ENCODE data around the gene CHKB.
"Not testable (repeated sequence)": the region's sequence is repeated elsewhere in the genome, so short reads cannot be mapped to it uniquely, and the experiment has no call there.

Gene CHKB

DNA sequence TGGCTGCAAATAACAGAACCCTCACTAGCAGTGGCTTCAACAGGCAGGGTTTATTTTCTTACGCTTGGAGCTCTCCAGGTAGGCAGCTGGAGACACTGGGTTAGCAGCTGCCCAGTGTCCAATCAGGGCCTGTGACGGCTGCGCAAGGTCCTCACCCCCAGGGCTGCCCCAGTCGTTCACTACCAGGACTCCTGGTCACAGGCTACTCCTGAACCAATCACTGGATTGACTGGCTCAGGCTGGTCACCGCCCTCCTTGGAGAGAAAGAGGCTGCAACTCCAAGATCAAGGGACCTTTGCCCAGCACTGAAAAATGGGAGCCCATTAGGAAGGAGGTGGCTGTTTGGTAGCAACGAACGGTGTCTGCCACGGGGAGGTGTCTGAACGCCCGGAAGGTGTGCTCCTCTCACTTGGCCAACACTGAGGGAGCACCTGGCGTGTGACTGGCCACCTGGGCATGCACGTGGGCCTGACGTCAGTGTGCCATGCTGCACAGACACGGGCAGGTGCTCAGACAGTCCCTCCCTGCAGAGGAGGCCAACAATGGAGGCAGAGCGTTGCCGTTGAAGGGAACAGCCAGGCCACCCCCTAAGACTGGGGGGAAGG, 40.2 kb upstream of the CHKB start:
- Histone ChIP-seq H3K36me3 (peaks cover 29% of the 10 kb centered on the region), H3K9me3 (no peaks in the 10 kb centered on the region), H3K4me3 (ENCODE audit: low read depth in 1 of 2, low read length in 1 of 2) (peak overlapping the region; percentile 46 to 53), H3K4me1 (ENCODE audit: control insufficient read depth in 1 of 2, insufficient read depth in 1 of 2, low read depth in 1 of 2, low read length in 1 of 2) (peaks cover 50 to 52% of the 10 kb centered on the region in 2 experiments), H3K27me3 (peaks cover 6% of the 10 kb centered on the region), H3K27ac (peak overlapping the region; percentile 98)
- TF ChIP-seq, protein P1, sequence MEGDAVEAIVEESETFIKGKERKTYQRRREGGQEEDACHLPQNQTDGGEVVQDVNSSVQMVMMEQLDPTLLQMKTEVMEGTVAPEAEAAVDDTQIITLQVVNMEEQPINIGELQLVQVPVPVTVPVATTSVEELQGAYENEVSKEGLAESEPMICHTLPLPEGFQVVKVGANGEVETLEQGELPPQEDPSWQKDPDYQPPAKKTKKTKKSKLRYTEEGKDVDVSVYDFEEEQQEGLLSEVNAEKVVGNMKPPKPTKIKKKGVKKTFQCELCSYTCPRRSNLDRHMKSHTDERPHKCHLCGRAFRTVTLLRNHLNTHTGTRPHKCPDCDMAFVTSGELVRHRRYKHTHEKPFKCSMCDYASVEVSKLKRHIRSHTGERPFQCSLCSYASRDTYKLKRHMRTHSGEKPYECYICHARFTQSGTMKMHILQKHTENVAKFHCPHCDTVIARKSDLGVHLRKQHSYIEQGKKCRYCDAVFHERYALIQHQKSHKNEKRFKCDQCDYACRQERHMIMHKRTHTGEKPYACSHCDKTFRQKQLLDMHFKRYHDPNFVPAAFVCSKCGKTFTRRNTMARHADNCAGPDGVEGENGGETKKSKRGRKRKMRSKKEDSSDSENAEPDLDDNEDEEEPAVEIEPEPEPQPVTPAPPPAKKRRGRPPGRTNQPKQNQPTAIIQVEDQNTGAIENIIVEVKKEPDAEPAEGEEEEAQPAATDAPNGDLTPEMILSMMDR (IDR thresholded peaks at IDR 0.05) = no peak

DNA sequence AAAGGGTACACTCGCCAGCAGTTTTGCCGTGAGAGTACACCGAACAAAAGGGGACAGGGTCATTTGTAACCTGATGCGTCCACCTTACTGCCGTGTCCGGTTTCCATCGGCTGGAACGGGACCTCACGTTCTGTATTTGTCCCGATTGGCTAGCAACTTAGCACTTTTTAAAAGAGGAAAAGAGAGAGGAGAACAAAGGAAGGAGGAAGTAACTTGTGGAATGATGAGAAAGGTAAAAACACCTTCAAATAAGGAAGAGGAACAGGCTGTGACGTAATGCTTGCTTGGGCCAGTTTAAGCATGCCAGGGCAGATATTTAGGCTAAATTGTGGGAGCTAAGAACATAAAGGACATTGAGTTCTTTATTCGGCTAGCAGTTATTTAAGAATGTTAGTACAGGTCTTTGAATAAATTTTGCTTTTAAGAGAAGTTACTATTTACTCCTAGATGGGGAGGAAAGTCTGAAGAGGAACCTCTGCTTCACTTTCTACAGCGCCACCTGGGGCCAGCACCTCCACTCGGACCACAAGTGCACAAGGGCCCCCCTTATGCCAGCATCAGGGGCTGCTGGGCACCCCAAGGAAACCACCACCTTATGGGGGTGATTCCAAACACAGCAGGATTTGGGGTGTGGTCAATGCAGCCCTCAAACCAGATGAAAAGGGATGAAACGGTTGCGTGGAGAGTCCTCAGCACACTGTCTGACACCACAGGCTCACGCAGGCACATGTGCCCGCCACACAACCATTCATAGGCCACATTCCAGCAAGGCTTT, 39.5 kb upstream of the CHKB start:
- Histone ChIP-seq H3K4me3 (ENCODE audit: low read depth in 1 of 2, low read length in 1 of 2) (peak overlapping the region; percentile 46 to 53), H3K27me3 (peaks cover 6% of the 10 kb centered on the region), H3K27ac (peak overlapping the region; percentile 98), H3K9me3 (no peaks in the 10 kb centered on the region), H3K36me3 (peaks cover 29% of the 10 kb centered on the region), H3K4me1 (ENCODE audit: control insufficient read depth in 1 of 2, insufficient read depth in 1 of 2, low read depth in 1 of 2, low read length in 1 of 2) (peaks cover 44 to 45% of the 10 kb centered on the region in 2 experiments)
- TF ChIP-seq, protein P1 (IDR thresholded peaks at IDR 0.05) = no peak

DNA sequence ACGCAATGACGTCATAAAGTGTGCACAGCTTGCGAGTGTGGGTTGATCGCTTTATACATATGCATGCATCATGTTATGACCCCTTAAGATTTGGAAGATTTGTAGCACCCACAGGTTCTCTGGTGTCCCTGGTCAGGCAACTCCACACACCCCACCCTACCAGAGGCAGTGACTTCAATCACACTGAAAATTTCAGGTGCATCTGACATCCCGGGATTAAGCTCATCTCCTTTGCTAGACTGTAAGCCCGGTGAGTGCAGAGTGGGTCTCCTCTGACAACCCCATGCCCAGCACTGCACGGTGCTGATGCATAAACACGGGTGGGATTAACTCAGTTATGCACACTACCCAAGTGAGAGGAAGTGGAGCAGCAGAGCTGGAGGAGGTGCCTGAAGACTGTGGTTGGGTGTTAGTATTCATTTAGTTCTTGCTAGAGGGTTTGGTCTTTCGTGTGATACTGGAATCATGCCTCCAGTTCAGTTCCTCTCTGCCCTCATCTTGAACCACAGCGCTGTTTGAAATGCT, 38.8 kb upstream of the CHKB start:
- TF ChIP-seq, protein P1 (IDR thresholded peaks at IDR 0.05) = no peak
- Histone ChIP-seq H3K4me3 (ENCODE audit: low read depth in 1 of 2, low read length in 1 of 2) (peak overlapping the region; percentile 46 to 53), H3K9me3 (no peaks in the 10 kb centered on the region), H3K27me3 (peaks cover 6% of the 10 kb centered on the region), H3K4me1 (ENCODE audit: control insufficient read depth in 1 of 2, insufficient read depth in 1 of 2, low read depth in 1 of 2, low read length in 1 of 2) (peaks cover 37 to 38% of the 10 kb centered on the region in 2 experiments), H3K27ac (peak overlapping the region; percentile 98), H3K36me3 (peaks cover 24% of the 10 kb centered on the region)

DNA sequence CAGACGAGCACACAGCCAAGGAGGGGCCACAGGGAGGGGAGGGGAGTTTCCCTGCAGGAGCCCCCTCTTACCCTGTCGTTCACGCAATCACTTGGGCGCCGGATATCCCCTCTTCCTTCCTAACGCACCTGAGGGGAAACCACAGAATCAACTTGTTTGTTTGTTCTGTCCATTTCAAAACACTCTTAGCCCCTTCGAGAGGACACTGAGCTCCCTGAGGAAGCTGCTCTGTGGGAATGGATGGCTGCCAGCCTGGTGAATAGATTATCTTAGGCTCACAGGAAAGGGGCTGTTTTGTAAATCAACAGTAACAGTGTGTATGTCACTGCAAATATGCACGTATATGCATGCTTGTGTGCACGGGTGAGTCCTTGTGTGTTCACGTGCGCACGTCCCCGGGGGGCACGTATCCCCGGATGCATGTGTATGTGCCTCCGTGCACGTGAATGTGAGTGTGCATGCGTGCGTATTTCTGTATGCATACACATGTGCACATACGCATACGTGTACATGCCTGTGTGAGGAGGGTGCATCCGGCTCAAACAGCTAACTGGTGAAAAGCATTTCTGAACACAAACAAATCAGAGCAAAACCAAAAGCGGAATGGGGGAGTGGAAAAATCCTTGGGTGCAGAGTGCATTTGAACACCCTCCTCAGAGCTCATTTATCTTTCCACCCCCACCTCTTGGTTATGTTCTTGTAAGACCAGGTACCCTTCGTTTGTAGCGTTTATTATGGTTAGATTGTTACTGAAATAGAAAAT, 38.1 kb upstream of the CHKB start:
- TF ChIP-seq, protein P1 (IDR thresholded peaks at IDR 0.05) = peak; percentile 84
- no peaks in the 10 kb centered on the region for H3K9me3 ChIP-seq
- H3K4me1 ChIP-seq (ENCODE audit: control insufficient read depth in 1 of 2, insufficient read depth in 1 of 2, low read depth in 1 of 2, low read length in 1 of 2) = peaks cover 36 to 37% of the 10 kb centered on the region in 2 experiments
- H3K27ac ChIP-seq = peak overlapping the region; percentile 98
- H3K4me3 ChIP-seq (ENCODE audit: low read depth in 1 of 2, low read length in 1 of 2) = peak overlapping the region; percentile 46 to 53
- H3K27me3 ChIP-seq = peaks cover 6% of the 10 kb centered on the region
- H3K36me3 ChIP-seq = peaks cover 17% of the 10 kb centered on the region

DNA sequence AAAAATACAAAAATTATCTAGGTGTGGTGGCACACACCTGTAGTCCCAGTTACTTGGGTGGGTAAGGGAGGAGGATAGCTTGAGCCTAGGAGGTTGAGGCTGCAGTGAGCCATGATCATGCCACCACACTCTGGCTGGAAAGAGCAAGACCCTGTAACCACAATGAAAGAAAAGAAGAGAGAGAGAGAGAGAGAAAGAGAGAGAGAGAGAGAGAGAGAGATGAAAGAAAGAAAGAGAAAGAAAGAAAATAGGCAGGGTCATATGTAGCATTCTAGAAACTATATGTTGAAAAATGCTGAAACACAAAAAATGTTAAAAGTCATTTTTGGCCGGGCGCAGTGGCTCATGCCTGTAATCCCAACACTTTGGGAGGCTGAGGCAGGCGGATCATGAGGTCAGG, 31.6 kb upstream of the CHKB start:
- not testable (repeated sequence) for H3K36me3 ChIP-seq; H3K4me1 ChIP-seq (ENCODE audit: control insufficient read depth in 1 of 2, insufficient read depth in 1 of 2, low read depth in 1 of 2, low read length in 1 of 2); H3K9me3 ChIP-seq; H3K4me3 ChIP-seq (ENCODE audit: low read depth in 1 of 2, low read length in 1 of 2); H3K27ac ChIP-seq
- peaks cover 61% of the 10 kb centered on the region for H3K27me3 ChIP-seq

Measured in neutrophil (primary cell).